HEK293 (cell line): Measurements from ENCODE around the gene ADGRF3.
"Not testable (repeated sequence)": the region's sequence is repeated elsewhere in the genome, so short reads cannot be mapped to it uniquely, and the experiment has no call there.

Experiments
- CTCF ChIA-PET: fragments of 350-600 bp; formaldehyde crosslinking; extraction: SDS; loops from one replicate; lab custom pipeline; 2021; ENCODE audit warnings: antibody characterized with exemption; lab: Yijun Ruan, JAX
- POLR2A ChIA-PET: fragments of 300-600 bp; formaldehyde crosslinking; extraction: SDS; loops from one replicate; lab custom pipeline; 2020; ENCODE audit warnings: antibody characterized with exemption, inconsistent platforms; lab: Yijun Ruan, JAX
- H3K27ac ChIP-seq: fragments of 200-500 bp; sonication (Bioruptor generic); 2 replicates; pipeline ENCODE4 v1.5.1; 2014; ENCODE audit warnings: low read depth, low read length, control low read depth, inconsistent platforms; ENCODE audit errors: extremely low read depth
- H3K36me3 ChIP-seq, 2 experiments: fragments of 200-500 bp in 1 of 2; sonication (Bioruptor generic) in 1 of 2; 1 replicate in 1 of 2; 2 replicates in 1 of 2; pipeline ENCODE4 v1.5.1; 2014 to 2017; ENCODE audit warnings: inconsistent platforms in 2 of 2, low read length in 2 of 2; ENCODE audit not compliant: control insufficient read depth in 2 of 2, insufficient read depth in 1 of 2
- H3K4me1 ChIP-seq: fragments of 200-500 bp; sonication (Bioruptor generic); 2 replicates; pipeline ENCODE4 v1.5.1; 2014; ENCODE audit warnings: mild to moderate bottlenecking, low read length, inconsistent platforms; ENCODE audit not compliant: control insufficient read depth, insufficient read depth
- H3K4me3 ChIP-seq: 2 replicates; pipeline ENCODE4 v1.5.1; 2011; ENCODE audit warnings: low read depth, mild to moderate bottlenecking, control low read depth, low read length, moderate library complexity
- H3K9me3 ChIP-seq: fragments of 200-500 bp; sonication (Bioruptor generic); 2 replicates; pipeline ENCODE4 v1.5.1; 2014; ENCODE audit warnings: low read depth, low read length, inconsistent platforms; ENCODE audit not compliant: control insufficient read depth, insufficient read depth
- PATZ1 ChIP-seq: fragments of 450-650 bp; formaldehyde crosslinking; IDR thresholded peaks from 2 replicates; pipeline ENCODE4 v1.5.1; 2016; ENCODE audit warnings: missing biosample characterization, missing genetic modification characterization
- TRIM28 ChIP-seq: IDR thresholded peaks from 2 replicates; pipeline ENCODE4 v1.6.1; 2011; ENCODE audit warnings: low read length, control low read depth, borderline replicate concordance
- YY2 ChIP-seq: fragments of 450-650 bp; formaldehyde crosslinking; IDR thresholded peaks from 2 replicates; pipeline ENCODE4 v1.5.1; 2016; ENCODE audit warnings: missing biosample characterization, missing genetic modification characterization
- ZNF114 ChIP-seq: fragments of 450-650 bp; formaldehyde crosslinking; IDR thresholded peaks from 2 replicates; pipeline ENCODE4 v1.5.0; 2017; ENCODE audit warnings: missing biosample characterization, missing genetic modification characterization
- ZNF140 ChIP-seq: fragments of 450-650 bp; formaldehyde crosslinking; IDR thresholded peaks from 2 replicates; pipeline ENCODE4 v1.5.1; 2016; ENCODE audit warnings: missing biosample characterization, missing genetic modification characterization
- ZNF146 ChIP-seq: fragments of 450-650 bp; formaldehyde crosslinking; IDR thresholded peaks from 2 replicates; pipeline ENCODE4 v1.5.1; 2016; ENCODE audit warnings: missing biosample characterization, missing genetic modification characterization
- ZNF157 ChIP-seq: fragments of 450-650 bp; formaldehyde crosslinking; IDR thresholded peaks from 2 replicates; pipeline ENCODE4 v1.5.1; 2016; ENCODE audit warnings: missing biosample characterization, missing genetic modification characterization
- ZNF184 ChIP-seq: fragments of 450-650 bp; IDR thresholded peaks from 2 replicates; pipeline ENCODE4 v1.5.1; 2018; ENCODE audit warnings: missing biosample characterization, mild to moderate bottlenecking, missing genetic modification characterization
- ZNF214 ChIP-seq: fragments of 450-650 bp; formaldehyde crosslinking; IDR thresholded peaks from 2 replicates; pipeline ENCODE4 v1.5.1; 2017; ENCODE audit warnings: missing biosample characterization, mild to moderate bottlenecking, missing genetic modification characterization, borderline replicate concordance
- ZNF341 ChIP-seq: fragments of 450-650 bp; formaldehyde crosslinking; IDR thresholded peaks from 2 replicates; pipeline ENCODE4; 2016; ENCODE audit warnings: low read depth, missing biosample characterization, missing genetic modification characterization
- ZNF416 ChIP-seq: fragments of 450-650 bp; formaldehyde crosslinking; IDR thresholded peaks from 2 replicates; pipeline ENCODE4 v1.5.1; 2016; ENCODE audit warnings: missing biosample characterization, missing genetic modification characterization
- ZNF510 ChIP-seq: fragments of 450-650 bp; formaldehyde crosslinking; IDR thresholded peaks from 2 replicates; pipeline ENCODE4 v1.5.1; 2018; ENCODE audit warnings: mild to moderate bottlenecking, missing genetic modification characterization, missing biosample characterization; ENCODE audit not compliant: insufficient replicate concordance
- ZNF518A ChIP-seq: fragments of 450-650 bp; formaldehyde crosslinking; conservative IDR thresholded peaks from 2 replicates; pipeline ENCODE4 v1.5.1; 2016; ENCODE audit warnings: low read depth, missing biosample characterization, missing genetic modification characterization
- ZNF571 ChIP-seq: fragments of 450-650 bp; formaldehyde crosslinking; IDR thresholded peaks from 2 replicates; pipeline ENCODE4 v1.5.0; 2017; ENCODE audit warnings: missing biosample characterization, missing genetic modification characterization
- ZNF626 ChIP-seq: fragments of 450-650 bp; sonication (Bioruptor Pico); formaldehyde crosslinking; IDR thresholded peaks from 2 replicates; pipeline ENCODE4 v1.5.1; 2018; ENCODE audit warnings: missing biosample characterization, missing genetic modification characterization, inconsistent platforms
- ZNF792 ChIP-seq: fragments of 450-650 bp; formaldehyde crosslinking; IDR thresholded peaks from 2 replicates; pipeline ENCODE4 v1.5.1; 2016; ENCODE audit warnings: missing biosample characterization, missing genetic modification characterization

The ADGRF3 gene

DNA sequence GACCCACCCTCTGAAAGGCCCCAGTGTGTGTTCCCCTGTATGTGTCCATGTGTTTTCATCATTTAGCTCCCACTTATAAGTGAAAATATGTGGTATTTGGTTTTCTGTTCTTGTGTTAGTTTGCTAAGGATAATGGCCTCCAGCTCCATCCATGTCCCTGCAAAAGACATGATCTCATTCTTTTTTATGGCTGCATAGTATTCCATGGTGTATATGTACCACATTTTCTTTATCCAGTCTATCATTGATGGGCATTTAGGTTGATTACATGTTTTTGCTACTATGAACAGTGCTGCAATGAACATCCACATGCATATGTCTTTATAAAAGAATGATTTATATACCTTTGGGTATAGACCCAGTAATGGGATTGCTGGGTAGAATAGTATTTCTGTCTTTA lies 22.1 kb downstream of the ADGRF3 start:
- H3K4me1 ChIP-seq, H3K27ac ChIP-seq, POLR2A ChIA-PET, H3K9me3 ChIP-seq, H3K36me3 ChIP-seq, H3K4me3 ChIP-seq: not testable (repeated sequence)
- CTCF ChIA-PET, result interaction anchor here (0.6 kb wide), 1 partner anchor 79 kb away, joined by 4 read pairs; the partner anchor contains the start of gene HADHB
- peak; percentile 59; the same call in 1 of the 2 replicates for TF ChIP-seq ZNF146 (tag by site-specific recombination)

DNA sequence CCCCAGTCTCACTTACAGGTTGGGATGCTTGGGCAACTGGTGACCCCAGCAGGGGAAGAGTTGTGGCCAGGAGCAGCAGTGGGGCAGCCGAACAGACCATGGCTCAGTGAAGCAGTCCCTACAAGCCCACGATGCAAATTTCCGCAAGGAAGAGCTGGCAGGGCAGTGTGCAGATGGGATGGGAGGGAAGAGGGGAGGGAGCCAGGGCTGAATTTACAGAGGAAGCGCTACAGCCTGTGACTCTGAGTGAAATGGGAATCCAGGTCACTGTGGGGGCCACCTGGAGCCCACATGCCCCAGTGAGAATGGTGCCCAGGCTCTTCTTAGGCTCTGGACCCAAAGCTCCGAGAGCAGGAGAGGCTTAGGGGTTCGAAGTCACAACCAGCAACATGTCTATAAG lies 27.6 kb downstream of the ADGRF3 start:
- TF ChIP-seq ZNF626 (tag by site-specific recombination) (no peak), ZNF571 (tag by site-specific recombination) (no peak), ZNF157 (tag by site-specific recombination) (no peak), PATZ1 (tag by site-specific recombination) (no peak)
- Histone ChIP-seq H3K36me3 (no peaks in the 10 kb centered on the region), H3K4me1 (no peaks in the 10 kb centered on the region), H3K27ac (no peak overlapping the region), H3K9me3 (no peaks in the 10 kb centered on the region), H3K4me3 (no peak overlapping the region)
- ChIA-PET CTCF (interaction anchor here (1.0 to 2.5 kb wide), 2 partner anchors 11 to 13 kb away, joined by 3 to 6 read pairs; no protein-coding TSS in a partner anchor), POLR2A (interaction anchor here (0.6 kb wide), 1 partner anchor 15 kb away, joined by 3 read pairs; no protein-coding TSS in a partner anchor)

GRCh38 chr2:26317377-26318105 lies 29.0 kb downstream of the ADGRF3 start:
- Histone ChIP-seq H3K4me1 (no peaks in the 10 kb centered on the region), H3K27ac (no peak overlapping the region), H3K36me3 (no peaks in the 10 kb centered on the region), H3K9me3 (no peaks in the 10 kb centered on the region), H3K4me3 (no peak overlapping the region)
- ChIA-PET CTCF (interaction anchor here (1.0 kb wide), 1 partner anchor 14 kb away, joined by 3 read pairs; no protein-coding TSS in a partner anchor), POLR2A (interaction anchor here (0.6 kb wide), 1 partner anchor 18 kb away, joined by 3 read pairs; no protein-coding TSS in a partner anchor)
- no peak for TF ChIP-seq ZNF184 (tag by site-specific recombination)
- no peak for TF ChIP-seq ZNF518A (tag by site-specific recombination)
- no peak for TF ChIP-seq YY2 (tag by site-specific recombination)
- no peak for TF ChIP-seq ZNF146 (tag by site-specific recombination)
- TF ChIP-seq ZNF114 (tag by site-specific recombination), result no peak
- no peak for TF ChIP-seq ZNF416 (tag by site-specific recombination)
- no peak for TF ChIP-seq ZNF792
- TF ChIP-seq TRIM28, result no peak
- no peak for TF ChIP-seq ZNF510 (tag by site-specific recombination)
- TF ChIP-seq ZNF140 (tag by site-specific recombination), result no peak
- TF ChIP-seq ZNF214 (tag by site-specific recombination), result no peak
- no peak for TF ChIP-seq ZNF341 (tag by site-specific recombination)
